HepG2 (cell line): ENCODE data around the gene PRELP. TPM values are rescaled to one million over a fixed set of nuclear protein-coding genes. Genes with fewer than 3 reads are reported as not detected.

Experiments
- ATAC-seq: fragments of 200-7000 bp; cut with Tn5 transposase; 3 replicates; pipeline ENCODE4 v1.9.1; 2020; ENCODE audit warnings: mild to moderate bottlenecking, moderate library complexity
- BruUV-seq: library from RNA; stranded (reverse); fragments of 400-500 nt; replicated peaks from 2 replicates; lab custom pipeline; 2021; lab: Mats Ljungman, UMichigan
- CTCF ChIA-PET: fragments of 300-600 bp; formaldehyde crosslinking; extraction: SDS; loops from one replicate; lab custom pipeline; 2021; ENCODE audit warnings: low total read pairs, inconsistent platforms, low intra/inter-chr PET ratio; lab: Yijun Ruan, JAX
- POLR2A ChIA-PET: fragments of 350-600 bp; sonication (Branson Sonifier 250); formaldehyde crosslinking; loops from one replicate; lab custom pipeline; 2020; ENCODE audit warnings: antibody characterized with exemption, inconsistent platforms; lab: Yijun Ruan, JAX
- DNase-seq: peaks from one replicate; pipeline ENCODE4 v3.0.0-alpha.2; 2015; ENCODE audit warnings: low spot score
- FAIRE-seq: peaks from 3 replicates; lab custom pipeline; 2011; peaks lifted over from hg19 to GRCh38; lab: Jason Lieb, UNC
- H2AFZ ChIP-seq: one replicate; pipeline ENCODE4 v1.6.1; 2011; ENCODE audit warnings: low read length, inconsistent platforms
- H3K27ac ChIP-seq: fragments of 300-600 bp; 3 replicates; pipeline ENCODE4 v1.8.0; 2011; ENCODE audit warnings: mixed run types, mild to moderate bottlenecking, mixed read lengths, low read length, inconsistent platforms; ENCODE audit not compliant: insufficient read depth; ENCODE audit errors: extremely low read length
- H3K27me3 ChIP-seq, 2 experiments: fragments of 200-600 bp in 1 of 2; 2 replicates in 1 of 2; 3 replicates in 1 of 2; pipeline versions ENCODE4 v1.6.0 to v1.8.0; 2011; ENCODE audit warnings: low read length in 2 of 2, mild to moderate bottlenecking in 2 of 2, moderate library complexity in 2 of 2, inconsistent platforms in 1 of 2; ENCODE audit not compliant: insufficient read depth in 2 of 2, control insufficient read depth in 1 of 2
- H3K36me3 ChIP-seq, 2 experiments: fragments of 200-600 bp in 1 of 2; replicated peaks in 1 of 2; 2 replicates in 1 of 2; 3 replicates in 1 of 2; pipeline versions ENCODE4 v1.5.1 to v1.8.0; 2011; ENCODE audit warnings: low read length in 2 of 2, inconsistent platforms in 1 of 2; ENCODE audit not compliant: insufficient read depth in 2 of 2, control insufficient read depth in 1 of 2
- H3K4me1 ChIP-seq: 2 replicates; pipeline ENCODE4 v1.5.1; 2012; ENCODE audit warnings: low read length, inconsistent platforms; ENCODE audit not compliant: insufficient read depth
- H3K4me2 ChIP-seq: 2 replicates; pipeline ENCODE4 v1.6.0; 2011; ENCODE audit warnings: low read depth, low read length, inconsistent platforms
- H3K4me3 ChIP-seq, 3 experiments: fragments of 200-600 bp in 1 of 3; sonication (generic), shearing (Covaris generic) in 1 of 3; replicated peaks in 1 of 3; 2 replicates each; pipeline ENCODE4 v1.5.1; 2011 to 2016; ENCODE audit warnings: low read length in 3 of 3, inconsistent platforms in 2 of 3, low read depth in 2 of 3, mild to moderate bottlenecking in 2 of 3, control low read depth in 1 of 3, mixed read lengths in 1 of 3; ENCODE audit not compliant: insufficient read depth in 1 of 3
- H3K79me2 ChIP-seq: one replicate; pipeline ENCODE4 v1.6.1; 2011; ENCODE audit warnings: low read length, inconsistent platforms; ENCODE audit not compliant: insufficient read depth
- H3K9ac ChIP-seq: 2 replicates; pipeline ENCODE4 v1.6.0; 2011; ENCODE audit warnings: mild to moderate bottlenecking, low read depth, low read length, inconsistent platforms; ENCODE audit not compliant: insufficient read depth
- H3K9me3 ChIP-seq: 2 replicates; pipeline ENCODE4 v1.5.1; 2012; ENCODE audit warnings: mild to moderate bottlenecking, low read length
- H4K20me1 ChIP-seq: 2 replicates; pipeline ENCODE4 v1.6.0; 2011; ENCODE audit warnings: inconsistent platforms, mild to moderate bottlenecking, low read length, moderate library complexity; ENCODE audit not compliant: insufficient read depth
- DMTF1 ChIP-seq: sonication (generic); formaldehyde crosslinking; IDR thresholded peaks from 2 replicates; pipeline ENCODE4 v1.4.0; 2020; ENCODE audit warnings: mild to moderate bottlenecking, missing genetic modification reagents
- DR1 ChIP-seq: sonication (generic); formaldehyde crosslinking; IDR thresholded peaks from 2 replicates; pipeline ENCODE4 v1.8.0; 2021; ENCODE audit warnings: mild to moderate bottlenecking, missing genetic modification reagents, inconsistent platforms
- EED ChIP-seq: sonication (generic); formaldehyde crosslinking; IDR thresholded peaks from 2 replicates; pipeline ENCODE4 v1.5.0; 2020; ENCODE audit warnings: mild to moderate bottlenecking, missing genetic modification reagents
- HMGXB3 ChIP-seq: sonication (generic); formaldehyde crosslinking; IDR thresholded peaks from 2 replicates; pipeline ENCODE4 v1.4.0; 2020; ENCODE audit warnings: missing genetic modification reagents, borderline replicate concordance
- NFE2L1 ChIP-seq: sonication (generic); formaldehyde crosslinking; IDR thresholded peaks from 2 replicates; pipeline ENCODE4 v1.4.0; 2020; ENCODE audit warnings: missing genetic modification reagents, mild to moderate bottlenecking, borderline replicate concordance
- SRSF1 ChIP-seq: fragments of 200-400 bp; formaldehyde crosslinking; optimal IDR thresholded peaks from 2 replicates; pipeline ENCODE3; 2017; ENCODE audit warnings: mild to moderate bottlenecking, low read depth, low read length, moderate library complexity
- TEAD3 ChIP-seq: optimal IDR thresholded peaks from 2 replicates; pipeline ENCODE3; 2016; ENCODE audit warnings: borderline replicate concordance
- ZBTB37 ChIP-seq: sonication (generic); formaldehyde crosslinking; IDR thresholded peaks from 2 replicates; pipeline ENCODE4 v1.4.0; 2020; ENCODE audit warnings: mild to moderate bottlenecking, missing genetic modification reagents
- ZNF550 ChIP-seq: sonication (generic); formaldehyde crosslinking; IDR thresholded peaks from 2 replicates; pipeline ENCODE4 v1.4.0; 2020; ENCODE audit warnings: mild to moderate bottlenecking, missing genetic modification reagents, borderline replicate concordance
- ZNF839 ChIP-seq: sonication (generic); formaldehyde crosslinking; IDR thresholded peaks from 2 replicates; pipeline ENCODE4 v1.4.0; 2020; ENCODE audit warnings: missing genetic modification reagents, mild to moderate bottlenecking, borderline replicate concordance
- ZNF891 ChIP-seq: sonication (generic); formaldehyde crosslinking; IDR thresholded peaks from 2 replicates; pipeline ENCODE4 v1.5.0; 2020; ENCODE audit warnings: mild to moderate bottlenecking, missing genetic modification reagents
- WGBS: methylation state at CpG from one replicate; pipeline ENCODE4 v1.1.6; 2017; ENCODE audit warnings: low lambda C conversion rate; 5-methylcytosine and 5-hydroxymethylcytosine counted together
- in situ Hi-C: cut with HindIII; loops from 2 replicates; pipeline ENCODE4 v1.10.0; 2017; ENCODE audit warnings: low pct_unique_long_range_greater_than_20kb; ENCODE audit not compliant: extremely low pct_ligation_motif_present
- intact Hi-C: fragments of 100-400 bp; cut with micrococcal nuclease; formaldehyde crosslinking; loops from one replicate; pipeline ENCODE4 v1.10.0; 2022; ENCODE audit not compliant: unreplicated experiment
- polyA plus RNA-seq, 8 experiments: library from polyadenylated mRNA; depleted of rRNA in 3 of 8; stranded (reverse) in 7 of 8; unstranded in 1 of 8; fragments of >200 nt; fragmentation: Illumina TruSeq in 4 of 8; extraction: Trizol in 4 of 8; gene quantifications; 2 replicates each; pipeline versions ENCODE4 v1.2.1 to v1.2.3, GENCODE V29; 2011 to 2016; ENCODE audit warnings: low read depth in 4 of 8, missing spikeins in 1 of 8, mixed read lengths in 1 of 8; ENCODE audit not compliant: insufficient read depth in 1 of 8
- total RNA-seq, 5 experiments: library from RNA; depleted of rRNA; stranded (reverse); fragments of >200 nt; fragmentation: Illumina TruSeq; extraction: Trizol; gene quantifications; 2 replicates each; pipeline ENCODE4 v1.2.3, GENCODE V29; 2016; ENCODE audit warnings: low read depth in 1 of 5

The PRELP gene
- total and polyA plus RNA-seq, 2 of the 13 experiments (the other 11 are each of a cell fraction or from before 2014, with no cell fraction given): not detected

- FAIRE-seq: no peak
- no peak for ATAC-seq
- no peak overlapping the region for H3K4me2 ChIP-seq
- ChIA-PET POLR2A (no interaction called here), CTCF (no interaction called here)
- intact Hi-C loops (no loop called here), in situ Hi-C loops (no loop called here)
- no peak overlapping the region for H2AFZ ChIP-seq
- no peaks in the 10 kb centered on the region for H3K9me3 ChIP-seq
- no peak overlapping the region for H3K27ac ChIP-seq
- peaks cover 4 to 22% of the 10 kb centered on the region in 2 experiments; a peak in 3 of 5 replicates for H3K27me3 ChIP-seq
- DNase-seq: no peak
- no peaks in the 10 kb centered on the region for H3K4me1 ChIP-seq
- no peaks in the 10 kb centered on the region for H4K20me1 ChIP-seq
- TF ChIP-seq TEAD3 (CRISPR knock-in tag) (no peak), ZNF891 (CRISPR knock-in tag) (no peak), DR1 (CRISPR knock-in tag) (no peak), DMTF1 (CRISPR knock-in tag) (no peak)
- TF ChIP-seq, all 625 proteins: peak for 0
- no peaks in the 10 kb centered on the region for H3K79me2 ChIP-seq
- BruUV-seq: no TSS peak
- H3K9ac ChIP-seq: no peak overlapping the region
- H3K4me3 ChIP-seq: no peak overlapping the region
- H3K36me3 ChIP-seq: no peaks in the 10 kb centered on the region
- 42% methylated on average over 9 of the region's 9 CpGs for WGBS
These were observed 8.1 kb upstream of the PRELP start for GRCh38 chr1:203467550-203467921.

GRCh38 chr1:203468326-203468725, 7.3 kb upstream of the PRELP start:
- H4K20me1 ChIP-seq: no peaks in the 10 kb centered on the region
- intact Hi-C loops (no loop called here), in situ Hi-C loops (no loop called here)
- BruUV-seq: no TSS peak
- H3K79me2 ChIP-seq: no peaks in the 10 kb centered on the region
- FAIRE-seq (no peak), ATAC-seq (no peak), DNase-seq (no peak)
- ChIA-PET CTCF (no interaction called here), POLR2A (no interaction called here)
- H2AFZ ChIP-seq: no peak overlapping the region
- H3K27ac ChIP-seq: no peak overlapping the region
- no peak overlapping the region for H3K4me2 ChIP-seq
- peaks cover 4 to 22% of the 10 kb centered on the region in 2 experiments; a peak in 3 of 5 replicates for H3K27me3 ChIP-seq
- no peaks in the 10 kb centered on the region for H3K36me3 ChIP-seq
- H3K9me3 ChIP-seq: no peaks in the 10 kb centered on the region
- H3K4me1 ChIP-seq: no peaks in the 10 kb centered on the region
- no peak overlapping the region for H3K4me3 ChIP-seq
- H3K9ac ChIP-seq: no peak overlapping the region
- WGBS: 0% methylated on average over 2 of the region's 2 CpGs
- TF ChIP-seq HMGXB3 (CRISPR knock-in tag) (no peak), SRSF1 (no peak), ZNF839 (CRISPR knock-in tag) (no peak), ZBTB37 (CRISPR knock-in tag) (no peak), NFE2L1 (CRISPR knock-in tag) (no peak), EED (CRISPR knock-in tag) (no peak), ZNF550 (CRISPR knock-in tag) (no peak)
